OCI-LY7 (cell line): Measurements from ENCODE around the gene TGM3. TPM values are rescaled to one million over a fixed set of nuclear protein-coding genes. Genes with fewer than 3 reads are reported as not detected.

Experiments
- BruUV-seq: library from RNA; stranded (reverse); fragments of 400-500 nt; replicated peaks from 2 replicates; lab custom pipeline; 2021; lab: Mats Ljungman, UMichigan
- CTCF ChIA-PET: fragments of 300-600 bp; sonication (Branson Sonifier 250); formaldehyde crosslinking; loops from one replicate; lab custom pipeline; 2022; ENCODE audit warnings: antibody characterized with exemption; ENCODE audit not compliant: unreplicated experiment; lab: Charles Lee
- POLR2A ChIA-PET: fragments of 300-600 bp; sonication (Branson Sonifier 250); formaldehyde crosslinking; loops from one replicate; lab custom pipeline; 2022; ENCODE audit warnings: antibody characterized with exemption; lab: Charles Lee
- DNase-seq: peaks from one replicate; pipeline ENCODE4 v3.0.0-alpha.2; 2015; ENCODE audit warnings: low spot score
- H2AFZ ChIP-seq: fragments of 200-600 bp; sonication (generic), shearing (Covaris generic); 2 replicates; pipeline ENCODE4 v1.6.1; 2014; ENCODE audit warnings: mild to moderate bottlenecking, antibody characterized with exemption, low read length, moderate library complexity
- H3K27ac ChIP-seq: fragments of 200-600 bp; sonication (generic); 2 replicates; pipeline ENCODE4 v1.5.1; 2014; ENCODE audit warnings: mixed run types, low read depth, mild to moderate bottlenecking, moderate library complexity, low read length, inconsistent platforms; ENCODE audit not compliant: poor library complexity, severe bottlenecking
- H3K36me3 ChIP-seq: fragments of 200-600 bp; sonication (generic); 2 replicates; pipeline ENCODE4 v1.6.1; 2014; ENCODE audit warnings: mild to moderate bottlenecking, antibody characterized with exemption, low read length, moderate library complexity, mixed read lengths; ENCODE audit not compliant: insufficient read depth
- H3K4me1 ChIP-seq: fragments of 200-600 bp; sonication (generic); 2 replicates; pipeline ENCODE4 v1.5.1; 2014; ENCODE audit warnings: mild to moderate bottlenecking, low read length; ENCODE audit not compliant: insufficient read depth, poor library complexity, severe bottlenecking
- H3K4me2 ChIP-seq: fragments of 200-600 bp; sonication (generic); 2 replicates; pipeline ENCODE4 v1.6.1; 2014; ENCODE audit warnings: mild to moderate bottlenecking, low read length
- H3K4me3 ChIP-seq: fragments of 200-600 bp; sonication (generic); 2 replicates; pipeline ENCODE4 v1.5.1; 2014; ENCODE audit warnings: mild to moderate bottlenecking, low read depth, low read length; ENCODE audit not compliant: poor library complexity, severe bottlenecking
- H3K79me2 ChIP-seq: fragments of 200-600 bp; sonication (generic); 2 replicates; pipeline ENCODE4 v1.6.1; 2016; ENCODE audit warnings: low read depth, mild to moderate bottlenecking, low read length, moderate library complexity, mixed read lengths; ENCODE audit not compliant: insufficient read depth
- H3K9me2 ChIP-seq: fragments of 200-600 bp; sonication (generic); 2 replicates; pipeline ENCODE4 v1.6.1; 2016; ENCODE audit warnings: mild to moderate bottlenecking, low read length, mixed read lengths; ENCODE audit not compliant: insufficient read depth
- H3K9me3 ChIP-seq: fragments of 200-600 bp; sonication (generic); 2 replicates; pipeline ENCODE4 v1.6.1; 2014; ENCODE audit warnings: mild to moderate bottlenecking, mixed run types, low read length, mixed read lengths
- H4K20me1 ChIP-seq: fragments of 200-600 bp; sonication (generic); 2 replicates; pipeline ENCODE4 v1.6.1; 2014; ENCODE audit warnings: mild to moderate bottlenecking, antibody characterized with exemption, low read length, moderate library complexity, mixed read lengths; ENCODE audit not compliant: insufficient read depth
- CTCF ChIP-seq: fragments of 200-600 bp; sonication (generic); conservative IDR thresholded peaks from 2 replicates; pipeline ENCODE4 v1.5.1; 2014; ENCODE audit warnings: mild to moderate bottlenecking, antibody characterized with exemption, low read length, moderate library complexity, mixed read lengths
- EZH2phosphoT487 ChIP-seq: fragments of 200-600 bp; sonication (generic); IDR thresholded peaks from 2 replicates; pipeline ENCODE4 v1.6.1; 2018; ENCODE audit warnings: low read depth, borderline replicate concordance, mild to moderate bottlenecking, mixed run types, antibody characterized with exemption, low read length, moderate library complexity, mixed read lengths
- intact Hi-C: fragments of 100-400 bp; cut with micrococcal nuclease; formaldehyde crosslinking; loops from one replicate; pipeline ENCODE4 v1.10.0; 2022; ENCODE audit not compliant: unreplicated experiment
- total RNA-seq, 2 experiments: library from RNA; depleted of rRNA in 1 of 2; stranded (reverse); fragments of >200 nt in 1 of 2; shearing (Covaris generic) in 1 of 2; gene quantifications; 2 replicates each; pipeline ENCODE4 v1.2.3, GENCODE V29; 2014 to 2022

The TGM3 gene
- total RNA-seq, 2 experiments from 2014 or later, result not detected

DNA sequence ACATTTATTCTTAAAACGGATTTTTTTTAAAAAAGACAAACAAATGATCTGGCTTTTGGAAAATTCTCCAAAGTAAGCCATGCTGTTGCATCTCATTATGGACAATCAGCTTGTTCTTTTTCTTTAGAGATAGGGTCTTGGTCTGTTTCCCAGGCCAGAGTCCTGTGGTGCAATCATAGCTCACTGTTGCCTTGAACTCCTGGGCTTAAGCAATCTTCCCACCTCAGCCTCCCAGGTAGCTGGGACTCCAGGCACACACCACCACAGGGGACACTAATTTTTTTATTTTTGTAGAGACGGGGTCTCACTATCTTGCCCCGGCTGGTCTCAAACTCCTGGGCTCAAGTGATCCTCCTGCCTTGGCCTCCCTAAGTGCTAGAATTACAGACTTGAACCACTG, 45.9 kb upstream of the TGM3 start:
- no TSS peak for BruUV-seq
- CTCF ChIA-PET, result no interaction called here

GRCh38 chr20:2252419-2252997, 43.3 kb upstream of the TGM3 start:
- H3K4me1 ChIP-seq, result no peaks in the 10 kb centered on the region
- H3K79me2 ChIP-seq, result no peaks in the 10 kb centered on the region
- intact Hi-C loops, result no loop called here
- DNase-seq, result no peak
- H3K27ac ChIP-seq, result no peak overlapping the region
- ChIA-PET CTCF (no interaction called here), POLR2A (no interaction called here)
- TF ChIP-seq CTCF, result no peak
- no peak for TF ChIP-seq EZH2phosphoT487
- H2AFZ ChIP-seq, result no peak overlapping the region
- H3K9me2 ChIP-seq, result no peaks in the 10 kb centered on the region
- H3K4me2 ChIP-seq, result no peak overlapping the region
- no TSS peak for BruUV-seq
- H4K20me1 ChIP-seq, result no peaks in the 10 kb centered on the region
- H3K36me3 ChIP-seq, result no peaks in the 10 kb centered on the region
- H3K4me3 ChIP-seq, result no peak overlapping the region
- H3K9me3 ChIP-seq, result no peaks in the 10 kb centered on the region

More for the DNA sequence above, 45.9 kb upstream of the TGM3 start:
- intact Hi-C loops, result loop anchor here (10.0 kb wide), 1 partner anchor 95 kb away; no protein-coding TSS in a partner anchor
- Histone ChIP-seq H3K36me3 (no peaks in the 10 kb centered on the region), H3K4me2 (no peak overlapping the region), H2AFZ (no peak overlapping the region), H4K20me1 (no peaks in the 10 kb centered on the region), H3K79me2 (no peaks in the 10 kb centered on the region), H3K27ac (no peak overlapping the region), H3K4me1 (no peaks in the 10 kb centered on the region), H3K9me3 (no peaks in the 10 kb centered on the region), H3K9me2 (no peaks in the 10 kb centered on the region), H3K4me3 (no peak overlapping the region)
- POLR2A ChIA-PET, result interaction anchor here (0.6 to 0.7 kb wide), 2 partner anchors 9 to 33 kb away, joined by 5 read pairs; no protein-coding TSS in a partner anchor
- DNase-seq, result no peak
- TF ChIP-seq CTCF (no peak), EZH2phosphoT487 (no peak)

DNA sequence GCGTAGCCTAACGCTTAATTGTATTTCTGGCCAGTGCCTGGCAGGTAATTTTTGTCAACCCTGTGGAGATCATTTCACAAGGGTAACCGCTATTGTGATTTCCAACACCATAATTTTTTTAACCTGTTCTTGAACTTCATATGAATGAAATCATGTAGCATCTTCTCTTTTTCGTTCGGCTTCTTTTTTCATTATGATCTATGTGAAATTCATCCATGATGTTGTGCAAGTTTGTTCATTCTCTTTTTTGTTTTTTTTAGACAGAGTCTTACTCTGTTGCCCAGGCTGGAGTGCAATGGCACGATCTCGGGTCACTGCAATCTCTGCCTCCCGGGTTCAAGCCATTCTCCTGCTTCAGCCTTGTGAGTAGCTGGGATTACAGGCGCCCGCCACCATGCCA, 42.5 kb upstream of the TGM3 start:
- DNase-seq, result no peak
- TF ChIP-seq CTCF, result no peak
- no peak for TF ChIP-seq EZH2phosphoT487
- no peak overlapping the region for H3K27ac ChIP-seq
- H3K9me3 ChIP-seq, result no peaks in the 10 kb centered on the region
- H3K4me1 ChIP-seq, result no peaks in the 10 kb centered on the region
- H2AFZ ChIP-seq, result no peak overlapping the region
- H4K20me1 ChIP-seq, result no peaks in the 10 kb centered on the region
- intact Hi-C loops, result no loop called here
- ChIA-PET CTCF (no interaction called here), POLR2A (no interaction called here)
- no peak overlapping the region for H3K4me2 ChIP-seq
- H3K79me2 ChIP-seq, result no peaks in the 10 kb centered on the region
- no TSS peak for BruUV-seq
- no peaks in the 10 kb centered on the region for H3K9me2 ChIP-seq
- H3K4me3 ChIP-seq, result no peak overlapping the region
- no peaks in the 10 kb centered on the region for H3K36me3 ChIP-seq
